OCI-M1 (cell line): Measurements from ENCODE around the gene CORO6.
"Not testable (repeated sequence)": the region's sequence is repeated elsewhere in the genome, so short reads cannot be mapped to it uniquely, and the experiment has no call there.

Experiments used
- DNase-seq: peaks from one replicate; lab custom pipeline; 2025; lab: John Stamatoyannopoulos, UW

The CORO6 gene

DNA sequence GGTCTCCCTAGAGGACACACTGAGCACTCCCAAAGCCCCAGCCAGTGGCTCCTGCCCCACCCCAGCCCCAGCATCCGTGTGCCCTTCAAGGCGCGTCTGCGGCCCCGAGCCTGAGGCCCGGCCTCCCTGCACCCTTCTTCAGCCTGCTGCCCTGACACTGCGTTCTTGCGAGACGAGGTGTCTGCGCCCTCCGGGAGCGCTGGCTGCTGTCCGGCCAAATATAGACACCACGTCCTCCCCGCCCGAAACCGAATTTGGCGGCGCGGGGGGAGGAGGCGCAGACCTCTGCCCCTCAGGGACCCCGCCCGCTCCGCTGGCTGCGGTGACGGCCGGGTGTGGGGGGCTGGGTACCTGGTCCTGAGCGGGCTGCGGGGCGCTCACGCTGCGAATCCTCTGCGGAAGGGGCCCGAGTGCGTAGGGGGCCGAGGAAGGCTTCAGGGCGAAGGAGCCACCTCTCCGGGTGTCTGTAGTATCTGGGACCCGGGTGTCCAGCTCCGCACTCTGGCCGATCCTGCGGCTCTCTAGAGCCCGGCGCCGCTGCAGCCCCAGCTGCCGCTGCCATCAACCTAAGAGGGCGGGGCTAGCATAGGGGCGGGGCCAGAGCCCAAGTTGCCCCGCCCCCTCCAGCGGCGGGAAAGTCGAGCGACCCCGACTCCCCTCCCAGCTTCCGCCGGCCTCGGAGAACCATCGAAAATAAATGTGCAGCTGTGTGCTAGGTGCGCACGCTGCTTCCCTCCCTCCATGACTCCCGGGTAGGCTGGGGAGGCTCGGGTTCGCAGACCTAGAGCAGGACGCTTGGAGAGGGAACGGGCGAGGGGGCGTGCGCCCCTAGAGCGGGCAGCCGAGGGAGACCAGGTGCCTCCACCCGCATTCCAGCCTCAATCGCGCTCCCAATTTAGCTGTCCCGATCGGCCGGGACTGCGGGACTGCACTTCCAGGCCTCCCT lies at the start of gene CORO6:
CORO6 (minus strand) TSS at position 576 of the 946 bp plus-strand sequence. CDS start 1,491 bp downstream, outside the sequence.
- DNase-seq = peak; percentile 68

DNA sequence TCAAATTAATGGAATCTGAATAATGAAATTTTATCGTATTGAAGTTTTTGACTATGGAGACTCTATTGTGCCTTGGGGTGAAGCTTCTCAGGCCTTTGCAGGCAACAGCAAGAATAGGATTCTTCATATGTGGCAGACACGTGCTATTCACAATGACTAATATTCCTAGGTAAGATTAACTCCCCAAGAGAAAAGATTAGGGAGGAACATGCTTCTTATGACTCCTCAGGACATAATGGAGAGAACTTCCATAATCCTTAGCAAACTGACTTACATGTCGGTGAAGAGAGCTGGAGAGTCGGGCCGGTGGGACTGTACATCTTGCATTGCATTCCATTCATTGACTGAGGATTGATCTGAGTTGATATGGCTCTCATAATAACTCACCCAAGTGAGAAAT lies 48.9 kb upstream of the CORO6 start:
- DNase-seq = no peak

DNA sequence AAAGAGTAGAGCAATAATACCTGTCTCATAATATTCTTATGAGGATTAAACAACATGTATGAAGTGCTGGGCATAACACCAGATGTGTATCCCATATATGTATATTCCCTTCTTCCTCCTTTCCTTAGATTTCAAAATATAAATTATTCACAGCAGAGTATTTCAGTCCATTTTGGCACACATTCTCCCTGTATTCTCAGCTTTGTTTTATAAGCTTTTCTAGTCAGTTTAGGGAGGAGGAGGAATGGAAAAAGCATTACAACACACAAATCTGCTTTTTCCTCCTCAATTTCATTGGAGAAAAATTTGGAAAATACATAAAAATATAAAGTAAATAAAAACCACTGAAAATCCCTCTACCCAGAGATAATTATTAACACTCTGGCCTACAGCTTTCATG lies 46.6 kb upstream of the CORO6 start:
- no peak for DNase-seq

DNA sequence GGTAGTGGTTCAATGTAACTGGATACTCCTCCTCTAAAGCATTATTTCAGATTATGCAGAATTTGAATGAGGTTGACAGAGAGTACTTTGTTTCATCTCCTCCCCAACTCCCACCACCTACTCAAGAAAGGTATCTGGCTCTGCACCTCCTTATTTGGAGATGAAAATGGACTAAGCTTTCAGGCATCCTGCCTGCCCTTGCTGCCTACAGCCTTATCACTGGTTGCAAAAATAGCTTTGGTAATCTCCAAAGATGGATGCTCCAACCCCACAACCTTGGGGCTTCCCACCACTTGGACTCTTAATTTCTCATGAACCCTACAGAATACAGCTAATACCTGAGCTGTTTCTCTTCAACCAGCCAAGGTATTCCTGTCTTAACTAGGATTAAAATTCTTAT lies 45.3 kb upstream of the CORO6 start:
- no peak for DNase-seq

DNA sequence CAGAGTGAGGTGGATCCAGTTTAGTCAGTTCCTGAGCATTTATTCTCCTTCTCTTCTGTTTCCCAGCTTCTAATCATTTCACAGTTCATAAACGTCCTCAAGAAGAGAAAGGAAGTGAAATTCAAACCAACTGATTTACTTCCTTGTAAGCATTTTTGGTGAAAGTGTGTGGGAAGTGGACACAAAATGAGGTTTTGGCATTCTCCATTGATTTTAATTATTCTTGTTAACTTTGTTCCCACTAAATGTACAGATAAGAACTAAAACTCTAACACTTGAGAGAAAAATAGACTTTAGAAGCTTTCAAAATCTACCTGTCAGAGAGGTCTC lies 42.7 kb upstream of the CORO6 start:
- no peak for DNase-seq

DNA sequence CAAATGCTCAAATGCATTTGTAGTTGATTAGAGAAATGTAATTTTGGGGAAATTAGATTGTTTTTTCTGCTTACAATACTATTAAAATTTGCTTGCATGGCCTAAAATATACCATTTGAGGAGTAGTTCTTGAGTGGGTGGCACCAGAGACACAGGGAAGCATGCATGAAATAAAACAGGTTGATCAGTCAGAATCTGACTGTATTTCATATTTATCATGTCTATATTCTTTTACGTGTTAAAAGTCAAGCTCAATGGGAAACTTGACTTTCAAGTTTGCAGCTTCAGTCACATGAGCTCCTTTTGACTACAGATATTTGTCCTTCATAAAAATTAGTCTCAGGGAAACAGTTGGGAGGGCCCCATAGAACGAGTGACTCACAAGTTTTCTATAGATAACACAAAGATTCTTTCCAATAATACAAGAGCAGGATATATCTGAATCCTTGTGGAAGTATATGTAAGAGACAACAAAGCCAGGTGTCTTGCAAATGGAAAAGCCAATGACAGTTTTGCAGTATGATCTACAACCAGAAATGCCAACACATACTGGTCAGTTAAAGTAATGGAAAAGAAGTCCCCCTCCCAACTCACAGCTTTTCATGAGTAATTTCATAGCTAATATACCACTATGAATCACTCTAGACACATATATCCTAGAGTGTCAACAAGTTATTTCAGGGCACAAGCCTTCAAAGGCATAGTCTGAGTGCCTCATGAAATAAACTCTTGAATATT lies 42.2 kb upstream of the CORO6 start:
- DNase-seq = peak; percentile 52

DNA sequence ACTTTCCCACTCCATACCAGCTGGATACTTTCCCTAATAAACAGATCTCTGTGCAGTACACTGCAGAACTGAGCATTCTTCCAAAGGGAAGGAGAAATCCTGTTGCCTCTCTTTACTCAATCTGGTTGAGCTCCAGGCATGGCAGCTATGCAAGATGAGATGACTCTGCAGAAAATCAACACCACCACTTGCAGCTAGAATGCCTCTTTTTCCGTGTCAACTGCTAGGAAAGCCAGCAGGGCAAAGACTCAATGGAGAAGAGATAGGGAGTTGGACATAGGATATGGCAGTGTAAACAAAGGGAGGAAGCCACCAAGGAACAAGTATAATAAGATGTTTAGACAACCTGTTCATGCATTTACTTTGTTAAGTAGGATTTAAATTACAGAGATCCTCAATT lies 40.4 kb upstream of the CORO6 start:
- peak; percentile 80 for DNase-seq

DNA sequence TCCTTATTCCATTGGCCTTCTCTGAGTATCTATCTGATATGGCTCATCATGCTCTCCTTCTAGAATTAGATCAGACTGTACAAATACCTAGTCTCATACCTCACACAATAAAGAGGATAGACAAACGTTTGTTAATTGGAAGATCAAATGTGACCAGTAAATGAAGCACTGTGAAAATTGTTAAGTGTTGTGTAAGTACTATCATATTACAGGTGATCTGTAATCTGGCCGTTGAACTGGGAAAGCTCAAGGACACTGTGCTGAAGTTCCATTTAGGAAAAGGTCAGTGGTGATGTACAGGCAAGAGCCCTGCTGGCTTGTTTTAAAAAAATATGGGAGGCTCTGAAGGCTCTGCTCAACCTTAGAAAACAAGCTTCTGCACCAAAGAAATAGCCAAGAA lies 38.5 kb upstream of the CORO6 start:
- DNase-seq = no peak

DNA sequence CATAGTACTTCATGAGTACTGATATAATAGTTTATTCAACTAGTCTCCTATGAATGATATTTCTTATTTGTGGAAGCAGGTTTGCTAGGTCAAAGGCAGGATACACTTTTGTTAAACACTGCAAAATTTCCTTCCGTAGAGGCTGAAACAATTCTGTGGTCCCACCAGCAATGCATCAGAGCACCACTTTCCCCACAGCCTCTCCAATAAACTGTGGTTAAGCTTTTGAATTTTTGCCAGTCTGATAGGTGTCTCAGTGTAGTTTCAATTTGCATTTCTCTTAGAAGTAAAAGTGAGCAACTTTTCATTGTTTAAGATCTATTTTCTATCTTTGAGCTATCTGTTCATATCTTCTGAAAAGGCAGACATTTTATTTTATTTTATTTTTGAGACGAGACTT lies 36.4 kb upstream of the CORO6 start:
- no peak for DNase-seq

DNA sequence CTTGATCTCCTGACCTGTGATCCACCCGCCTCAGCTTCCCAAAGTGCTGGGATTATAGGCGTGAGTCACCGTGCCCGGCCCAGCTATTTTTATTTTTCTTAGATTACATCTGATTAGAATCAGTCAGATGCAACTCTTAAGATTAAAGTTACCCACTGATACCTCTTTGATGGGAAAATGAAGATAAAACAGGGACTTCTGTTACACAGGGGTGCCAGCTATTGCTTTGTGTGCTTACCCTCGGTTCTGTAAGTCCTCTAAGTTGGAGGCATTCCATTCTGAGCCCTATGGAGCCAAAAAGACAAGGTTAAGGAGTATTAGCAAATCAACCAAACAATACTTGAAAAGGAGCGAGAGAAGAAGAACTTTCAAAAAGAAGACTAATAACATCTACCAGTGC lies 32.6 kb upstream of the CORO6 start:
- DNase-seq = no peak

DNA sequence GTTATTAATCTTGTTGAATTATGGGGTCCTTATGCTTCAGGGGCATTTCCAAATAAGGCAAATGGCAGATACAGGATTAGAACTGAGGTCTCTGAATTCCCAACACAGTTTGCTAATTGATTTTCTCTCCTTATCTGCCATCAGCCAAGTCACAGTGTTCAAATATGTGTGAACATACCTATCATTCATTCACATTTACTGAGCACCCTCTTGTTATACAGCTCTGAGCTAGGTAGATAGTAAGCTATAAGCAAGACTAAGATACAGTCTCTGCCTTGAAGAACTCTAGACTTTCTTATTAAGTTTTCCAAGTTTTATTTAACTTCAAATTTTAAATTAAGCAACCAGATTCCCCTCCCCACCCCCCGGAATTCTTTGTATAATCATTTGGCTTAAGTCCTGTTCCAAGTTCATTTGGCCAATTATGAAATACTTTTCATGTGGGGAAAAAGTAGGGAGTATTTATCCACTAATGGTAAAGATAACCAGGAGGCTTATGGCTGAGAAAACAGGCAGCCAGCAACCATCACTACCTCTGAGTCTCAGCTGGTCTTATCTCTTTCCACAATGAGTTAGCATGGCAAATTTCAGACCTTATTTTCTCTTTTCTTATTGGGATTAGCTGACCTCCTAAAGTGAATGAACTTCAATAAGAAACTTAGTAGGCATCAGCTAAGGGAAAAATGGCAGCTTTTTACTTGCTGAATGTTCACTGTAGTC lies 31.4 kb upstream of the CORO6 start:
- DNase-seq = peak; percentile 88

DNA sequence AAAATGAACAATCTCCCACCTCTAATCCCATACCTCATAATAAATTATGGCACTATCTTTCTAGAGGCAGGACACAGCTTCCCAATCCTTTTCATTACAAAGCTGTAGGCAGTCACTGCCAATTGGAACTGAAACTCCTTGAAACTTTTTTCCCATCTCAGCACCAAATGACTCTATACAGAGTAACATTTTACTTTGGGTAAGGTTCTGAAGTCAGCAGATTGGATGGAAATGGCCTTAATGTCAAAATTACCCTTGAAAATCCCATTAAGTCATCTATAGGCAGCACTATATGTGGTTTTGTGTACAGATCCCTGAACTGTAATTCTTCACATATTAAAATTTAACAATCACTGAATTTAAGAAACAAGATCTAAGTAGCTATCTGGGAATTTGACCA lies 30.3 kb upstream of the CORO6 start:
- DNase-seq = no peak

DNA sequence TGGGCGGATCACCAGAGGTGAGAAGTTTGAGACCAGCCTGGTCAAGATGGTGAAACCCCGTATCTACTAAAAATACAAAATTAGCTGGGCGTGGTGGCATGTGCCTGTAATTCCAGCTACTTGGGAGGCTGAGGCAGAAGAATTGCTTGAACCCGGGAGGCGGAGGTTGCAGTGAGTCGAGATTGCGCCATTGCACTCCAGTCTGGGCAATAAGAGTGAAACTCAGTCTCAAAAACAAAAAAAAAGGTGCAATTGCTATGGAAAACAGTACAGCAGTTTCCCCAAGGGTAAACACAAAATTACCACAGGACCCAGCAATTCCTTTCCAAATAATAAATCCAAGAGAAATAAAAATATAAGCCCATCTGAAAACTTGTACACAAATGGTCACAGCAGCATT lies 29.2 kb upstream of the CORO6 start:
- not testable (repeated sequence) for DNase-seq

DNA sequence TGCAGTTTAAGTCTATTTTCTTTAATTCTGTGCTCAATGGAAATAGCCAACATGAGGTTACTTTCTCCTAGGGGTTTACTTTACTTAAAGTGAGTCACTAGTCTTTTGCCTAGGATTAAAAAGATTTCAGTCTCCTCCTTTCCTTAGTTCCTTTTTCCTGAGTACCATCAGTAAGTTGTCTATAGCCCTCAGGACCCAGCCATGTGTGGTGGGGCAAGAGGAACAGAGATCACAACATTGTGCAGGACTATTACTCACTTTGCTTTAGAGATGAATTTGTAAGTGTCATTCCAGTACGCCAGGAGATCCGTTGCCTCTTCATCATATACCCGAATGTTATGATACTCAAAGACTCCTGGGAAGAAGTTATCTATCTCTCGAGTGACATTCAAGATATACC lies 27.7 kb upstream of the CORO6 start:
- peak; percentile 70 for DNase-seq

DNA sequence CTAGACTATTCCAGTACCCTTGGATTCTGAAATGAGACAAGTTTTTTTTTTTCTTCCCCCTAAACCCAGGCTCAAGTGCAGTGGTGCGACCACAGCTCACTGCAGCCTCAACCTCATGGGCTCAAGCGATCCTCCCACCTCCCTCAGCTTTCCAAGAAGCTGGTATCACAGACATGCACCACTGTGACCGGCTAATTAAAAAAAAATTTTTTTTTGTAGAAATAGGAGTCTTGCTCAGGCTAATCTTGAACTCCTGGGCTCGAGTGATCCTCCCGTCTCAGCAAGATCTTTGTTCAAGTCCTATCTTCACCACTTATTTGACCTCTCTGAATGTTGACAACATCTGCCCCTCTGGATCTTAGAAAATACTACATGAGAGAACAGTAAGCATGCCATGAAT lies 26.6 kb upstream of the CORO6 start:
- peak; percentile 92 for DNase-seq

DNA sequence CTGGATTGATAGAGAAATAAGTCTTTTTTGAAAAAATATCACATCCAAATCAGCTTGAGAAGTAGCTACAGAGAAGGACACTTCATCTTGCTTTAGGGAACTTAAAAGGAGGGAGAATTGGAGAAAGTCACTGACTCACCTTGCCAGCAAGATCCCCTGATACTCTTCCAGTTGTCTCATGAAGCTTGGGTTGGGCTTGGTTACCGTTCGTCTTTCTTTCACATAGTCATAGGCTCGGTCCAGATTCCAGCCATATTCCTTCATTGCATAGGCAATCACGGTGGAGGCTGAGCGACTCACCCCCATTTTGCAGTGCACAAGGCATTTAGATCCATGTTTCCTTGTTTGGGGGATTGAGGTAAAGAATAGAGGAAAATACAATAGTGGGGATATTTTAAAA lies 25.3 kb upstream of the CORO6 start:
- DNase-seq = no peak

DNA sequence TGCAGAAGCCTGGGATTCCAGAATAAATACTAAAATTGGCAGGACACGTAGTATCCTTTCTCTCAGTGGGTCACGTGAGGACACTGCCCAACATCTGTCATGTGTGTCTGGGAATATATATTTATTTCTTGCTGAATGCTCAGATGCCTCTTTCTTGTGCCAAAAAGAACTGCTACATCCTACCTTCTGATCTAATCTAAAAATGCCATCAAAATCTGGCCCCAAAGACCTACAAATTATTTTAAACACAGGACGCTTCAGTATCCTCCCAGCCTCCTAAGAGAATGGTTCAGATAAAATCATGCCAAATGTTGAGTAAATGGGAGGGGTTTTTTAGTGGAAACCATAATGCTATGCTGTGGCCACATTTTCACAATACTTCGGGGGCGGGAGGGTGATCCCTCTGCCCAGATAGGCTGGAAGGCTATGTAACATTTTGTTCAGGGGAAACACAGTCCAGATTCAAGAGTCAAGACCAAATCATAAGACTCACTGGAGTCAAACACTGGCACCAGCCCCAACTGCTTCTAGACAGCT lies 22.9 kb upstream of the CORO6 start:
- DNase-seq = peak; percentile 89

DNA sequence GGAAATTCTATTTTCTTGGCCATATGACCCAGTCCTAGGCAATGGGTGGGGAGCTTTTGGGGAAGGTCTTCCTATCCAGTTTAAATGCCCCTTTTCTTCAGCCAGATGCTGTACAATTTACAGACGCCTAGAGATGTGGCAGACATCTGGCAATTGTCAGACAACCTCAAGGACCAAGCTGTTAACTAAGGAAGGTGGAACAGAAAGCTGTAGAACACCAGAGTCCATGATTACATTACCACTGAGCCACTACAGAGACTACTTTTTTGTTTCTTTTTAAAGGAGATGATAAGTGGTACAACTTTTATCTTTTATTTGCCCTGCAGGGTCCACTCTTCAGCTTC lies 21.1 kb upstream of the CORO6 start:
- DNase-seq = no peak

DNA sequence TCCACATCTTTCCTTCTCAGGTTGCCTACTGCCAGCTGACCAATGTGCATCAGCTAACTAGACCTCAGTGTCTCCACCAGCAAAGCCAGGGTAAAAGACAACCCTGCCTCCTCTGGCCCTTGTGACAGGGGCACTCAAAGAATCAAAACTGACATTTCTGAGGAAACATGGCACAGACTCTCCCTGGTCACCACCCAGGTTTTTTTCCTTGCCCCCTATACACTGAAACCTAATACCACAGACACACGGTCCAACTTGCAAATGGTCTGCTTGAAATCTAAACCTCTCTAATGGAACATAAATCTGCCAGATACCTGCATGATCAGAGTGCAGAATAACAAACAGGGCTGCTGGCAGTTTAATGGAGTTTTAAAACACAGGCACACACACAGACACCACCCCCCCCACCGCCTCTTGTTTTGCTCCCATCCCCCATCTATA lies 19.5 kb upstream of the CORO6 start:
- DNase-seq = no peak

DNA sequence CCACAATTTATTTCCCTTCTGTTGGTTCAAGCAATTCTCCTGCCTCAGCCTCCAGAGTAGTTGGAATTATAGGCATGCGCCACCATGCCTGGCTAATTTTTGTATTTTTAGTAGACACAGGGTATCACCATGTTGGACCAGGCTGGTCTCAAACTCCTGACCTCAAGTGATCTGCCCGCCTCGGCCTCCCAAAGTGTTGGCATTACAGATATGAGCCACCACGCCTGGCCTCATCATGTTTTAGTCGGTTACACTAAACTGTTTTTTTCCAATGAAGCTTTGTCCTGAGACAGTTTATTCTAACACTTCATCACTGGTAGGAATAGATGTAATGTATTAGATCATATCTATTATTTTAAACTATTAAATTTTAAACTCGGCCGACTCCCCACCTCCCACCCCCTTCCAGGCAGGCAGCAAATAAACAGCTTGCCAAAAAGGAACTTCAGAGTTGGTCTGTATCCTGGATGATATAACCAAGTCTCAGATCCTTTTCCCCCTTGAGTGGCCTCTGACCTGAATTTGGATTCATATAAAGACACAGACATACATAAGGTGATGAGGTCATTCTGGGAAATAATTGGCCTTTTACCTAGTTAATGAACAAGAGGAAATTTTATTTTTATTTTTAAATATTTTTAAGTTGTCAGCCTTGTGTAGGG lies 18.4 kb upstream of the CORO6 start:
- DNase-seq = no peak

DNA sequence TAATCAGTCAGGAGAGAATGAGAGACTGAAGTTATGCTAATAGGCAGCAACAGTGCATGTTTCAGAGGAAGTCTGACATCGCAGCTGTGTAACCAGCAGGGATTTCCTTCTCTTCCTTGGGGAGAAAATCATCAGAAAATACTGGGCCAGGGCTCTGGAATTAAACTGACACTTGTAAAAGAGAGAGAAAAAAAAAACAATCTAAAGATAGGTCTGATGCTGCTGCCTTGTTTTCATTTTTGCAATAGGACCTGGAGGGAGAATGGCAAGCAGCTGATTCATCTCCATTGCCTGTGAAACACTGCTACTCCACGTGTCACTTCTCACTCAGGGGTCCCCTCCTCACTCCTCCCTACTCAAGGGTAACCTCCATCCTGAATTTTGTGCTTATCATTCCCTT lies 17.7 kb upstream of the CORO6 start:
- DNase-seq = no peak

DNA sequence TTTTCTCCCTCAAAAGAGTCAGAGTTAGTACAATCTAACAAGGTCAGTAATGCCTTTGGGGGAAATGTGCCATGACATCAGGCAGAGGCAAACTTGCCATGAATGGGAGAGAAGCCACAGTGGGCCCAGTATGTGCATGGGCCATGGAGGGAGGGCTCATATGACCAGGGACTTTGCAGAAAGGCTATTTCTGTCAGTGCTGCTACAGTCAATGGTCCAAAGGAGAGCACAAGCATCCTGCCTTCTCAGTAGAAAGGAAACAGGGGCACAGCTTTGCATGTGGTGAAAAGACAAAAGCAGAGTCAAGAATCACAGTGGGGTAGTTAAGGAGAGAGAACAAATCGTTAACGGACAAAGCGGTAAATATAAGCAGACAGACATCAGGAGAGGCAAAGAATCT lies 11.2 kb upstream of the CORO6 start:
- DNase-seq = no peak
